HG03095 (cell line): Measurements from ENCODE around the gene MTR.

Source experiments
- ATAC-seq: cut with Tn5 transposase; IDR thresholded peaks from one replicate; pipeline ENCODE4 v1.9.1; 2021; ENCODE audit warnings: moderate library complexity; ENCODE audit not compliant: unreplicated experiment

MTR gene

DNA sequence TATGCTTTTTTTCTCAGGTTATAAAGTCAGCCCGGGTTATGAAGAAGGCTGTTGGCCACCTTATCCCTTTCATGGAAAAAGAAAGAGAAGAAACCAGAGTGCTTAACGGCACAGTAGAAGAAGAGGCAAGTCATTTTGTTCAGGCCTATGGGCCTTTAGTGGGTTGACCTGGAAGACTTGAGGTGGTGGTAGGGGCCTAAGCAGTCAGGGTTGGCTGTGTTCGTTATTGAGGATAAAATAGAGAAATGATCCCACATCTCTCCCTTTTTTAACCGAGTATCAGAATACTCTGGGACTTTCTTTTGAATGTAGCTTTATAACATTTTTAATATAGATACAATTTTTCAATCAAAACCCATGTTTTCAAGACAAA lies 67.1 kb downstream of the MTR start:
- ATAC-seq = no peak

DNA sequence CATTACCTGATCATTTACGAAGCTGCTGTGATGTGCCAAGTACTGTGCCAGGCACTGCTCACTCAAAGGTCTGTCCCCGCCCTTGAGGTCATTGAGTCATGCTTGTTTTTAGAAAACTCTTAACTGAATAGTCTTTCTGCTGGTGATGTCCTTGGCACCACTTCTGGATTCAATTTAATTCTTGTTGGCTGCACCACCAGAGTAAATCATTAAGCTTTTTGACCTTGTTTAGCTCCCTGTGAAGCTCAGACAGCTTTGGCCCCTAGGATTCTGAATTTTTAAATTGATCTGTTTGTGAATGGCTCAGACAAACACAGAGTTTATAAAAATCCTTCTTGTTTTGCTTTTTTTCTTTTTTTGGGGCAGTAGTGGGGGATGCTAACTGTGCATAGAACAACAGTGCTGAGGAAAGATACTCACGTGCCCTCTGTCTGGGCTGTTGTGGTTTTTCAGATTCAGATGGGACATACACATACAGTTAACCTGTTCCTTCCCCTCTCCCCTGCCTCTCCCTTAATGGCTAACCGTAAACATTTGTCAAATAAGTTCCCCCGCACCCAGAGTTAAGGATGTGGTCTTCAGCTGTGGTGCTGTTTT lies 67.6 kb downstream of the MTR start:
- no peak for ATAC-seq

DNA sequence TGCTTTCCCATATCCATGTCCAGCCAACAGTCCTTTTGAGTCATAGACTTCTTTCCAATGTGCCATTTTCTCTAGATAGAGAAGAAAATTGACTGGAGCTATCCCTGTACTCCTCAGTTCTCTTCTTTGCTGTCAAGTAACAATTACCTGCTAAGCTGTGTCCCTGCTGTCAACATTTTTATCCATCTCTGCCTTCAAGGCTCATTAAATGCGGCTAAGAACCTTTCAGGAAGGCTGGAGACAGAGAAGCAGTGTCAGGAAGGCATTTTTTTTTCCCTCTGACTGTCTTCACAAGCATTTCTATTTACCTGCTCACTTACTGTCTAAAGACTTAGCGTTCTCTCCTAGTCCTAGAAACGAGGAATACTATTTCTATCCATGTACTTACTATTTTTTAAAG lies 69.1 kb downstream of the MTR start:
- no peak for ATAC-seq

DNA sequence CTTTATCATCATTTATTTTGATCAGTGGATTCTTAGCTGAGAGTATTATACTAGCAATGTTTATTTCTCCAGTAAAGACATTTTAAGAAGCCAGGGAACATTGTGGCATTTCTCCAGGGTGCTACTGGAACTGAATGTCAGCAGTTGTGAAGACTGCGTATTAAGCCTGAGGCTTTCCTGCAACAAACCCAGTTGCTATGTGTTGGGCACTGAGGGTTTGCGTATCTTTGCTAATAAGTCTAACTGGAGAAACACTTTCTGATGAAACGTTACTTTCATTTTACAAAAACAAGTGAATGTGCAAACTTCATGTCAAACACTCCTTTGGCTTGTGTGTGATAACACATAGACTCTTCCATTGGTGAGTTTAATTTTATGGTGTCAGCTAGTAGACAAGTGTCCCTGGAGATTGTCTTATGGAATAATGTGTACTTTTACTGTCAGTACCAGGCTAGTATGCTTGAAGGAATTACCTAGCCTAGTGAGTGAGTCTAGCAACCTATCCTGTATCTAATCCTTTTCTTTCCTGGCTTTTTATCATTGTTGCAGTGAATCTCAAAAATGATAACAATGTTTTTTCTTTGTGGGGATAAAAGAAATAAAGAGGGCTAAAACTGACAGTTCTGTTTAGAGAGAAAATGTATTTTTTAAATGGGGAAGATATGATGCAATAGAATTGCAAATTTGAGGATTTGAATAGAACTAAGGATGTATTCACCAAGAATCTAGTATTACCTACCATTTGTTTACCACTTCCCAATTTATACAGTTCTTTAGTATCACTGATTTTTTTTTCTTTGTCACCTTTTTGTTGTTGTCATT lies 70.1 kb downstream of the MTR start:
- no peak for ATAC-seq

DNA sequence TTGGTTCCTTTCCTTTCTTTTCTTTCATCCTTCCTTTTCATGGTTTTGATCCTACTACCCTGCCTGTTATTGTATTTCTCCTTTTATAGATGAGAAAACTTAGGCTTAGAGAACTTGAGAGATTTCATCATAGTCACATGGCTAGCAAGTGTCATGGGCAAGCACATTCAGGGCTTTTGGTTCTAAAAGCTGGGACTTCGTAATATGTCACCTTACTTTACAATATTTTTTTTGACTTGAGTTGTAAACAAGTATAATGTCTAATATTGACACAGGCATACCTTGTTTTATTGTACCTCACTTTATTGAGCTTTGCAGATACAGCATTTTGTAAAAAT lies 70.7 kb downstream of the MTR start:
- ATAC-seq = no peak

DNA sequence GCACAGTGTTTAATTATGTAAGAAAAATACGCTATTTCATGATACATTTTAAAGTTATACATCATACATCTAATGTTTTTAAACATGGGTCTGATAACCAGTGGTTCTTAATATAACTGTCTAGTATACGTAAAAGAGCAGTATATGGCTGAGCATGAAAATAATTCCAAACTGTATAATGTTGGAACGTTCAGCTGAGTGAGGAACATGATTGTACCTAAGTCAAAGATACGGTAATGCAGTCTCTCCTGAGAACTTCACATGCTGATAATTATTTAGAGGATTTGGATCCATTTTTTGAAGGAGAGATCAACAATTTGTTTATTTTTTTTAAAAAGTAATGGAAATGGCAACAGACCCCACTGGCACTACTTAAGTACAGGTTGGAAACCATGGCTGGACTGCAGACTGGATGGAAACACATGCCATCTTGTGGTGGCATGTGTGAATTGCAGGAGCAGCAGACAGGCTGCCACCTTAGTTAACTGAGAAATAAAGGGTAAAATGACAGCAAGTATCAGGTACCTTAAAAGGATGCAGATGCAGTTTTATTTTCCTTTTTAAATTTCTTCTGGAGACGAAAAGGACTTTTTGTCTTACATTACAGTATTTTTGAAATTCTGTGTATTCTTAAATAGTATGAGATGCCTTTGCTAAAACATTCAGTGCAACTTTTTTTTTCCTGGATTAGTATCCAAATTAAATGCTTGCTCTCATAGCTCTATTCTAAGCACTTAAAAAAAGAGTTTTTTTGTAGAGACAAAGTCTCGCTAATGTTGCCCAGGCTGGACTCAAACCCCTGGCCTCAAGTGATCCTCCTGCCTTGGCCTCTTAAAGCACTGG lies 73.8 kb downstream of the MTR start:
- peak; percentile 67 for ATAC-seq

DNA sequence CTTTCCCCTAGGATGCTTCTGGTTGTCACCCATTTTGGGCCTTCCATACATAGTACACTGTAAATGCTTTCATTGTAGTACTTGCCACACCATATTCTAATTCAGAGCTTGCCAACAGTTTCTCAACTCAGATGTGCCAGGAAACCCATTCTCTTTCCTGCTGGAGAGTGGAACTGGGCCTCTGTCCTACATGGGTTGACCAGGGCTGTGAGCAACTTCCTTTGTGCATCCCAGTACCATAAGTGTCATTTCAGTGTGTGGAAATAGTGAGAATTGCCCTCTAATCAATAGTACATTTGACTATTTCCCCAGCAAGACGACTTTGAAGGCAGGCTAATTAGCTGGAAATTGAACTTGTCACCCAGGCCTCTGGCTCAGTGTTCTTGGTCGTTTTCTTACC lies 74.8 kb downstream of the MTR start:
- no peak for ATAC-seq

DNA sequence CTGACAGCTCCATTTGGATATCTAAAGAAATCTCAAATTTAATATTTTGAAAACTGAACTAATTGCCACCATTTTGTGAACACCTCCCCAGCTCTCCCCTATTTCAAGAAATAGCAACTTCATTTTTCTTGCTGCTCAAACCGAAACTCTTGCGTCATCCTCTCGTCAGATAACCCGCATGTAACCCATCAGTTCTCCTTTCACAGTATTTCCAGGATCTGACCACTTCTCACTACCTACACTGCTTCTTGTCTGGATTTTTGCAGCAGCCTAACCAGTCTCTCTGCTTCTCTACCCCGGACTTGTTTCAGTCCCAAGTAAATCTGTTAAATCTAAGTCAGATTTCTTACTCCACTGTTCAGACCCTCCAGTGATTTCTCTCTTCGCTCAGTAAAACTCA lies 75.6 kb downstream of the MTR start:
- no peak for ATAC-seq

DNA sequence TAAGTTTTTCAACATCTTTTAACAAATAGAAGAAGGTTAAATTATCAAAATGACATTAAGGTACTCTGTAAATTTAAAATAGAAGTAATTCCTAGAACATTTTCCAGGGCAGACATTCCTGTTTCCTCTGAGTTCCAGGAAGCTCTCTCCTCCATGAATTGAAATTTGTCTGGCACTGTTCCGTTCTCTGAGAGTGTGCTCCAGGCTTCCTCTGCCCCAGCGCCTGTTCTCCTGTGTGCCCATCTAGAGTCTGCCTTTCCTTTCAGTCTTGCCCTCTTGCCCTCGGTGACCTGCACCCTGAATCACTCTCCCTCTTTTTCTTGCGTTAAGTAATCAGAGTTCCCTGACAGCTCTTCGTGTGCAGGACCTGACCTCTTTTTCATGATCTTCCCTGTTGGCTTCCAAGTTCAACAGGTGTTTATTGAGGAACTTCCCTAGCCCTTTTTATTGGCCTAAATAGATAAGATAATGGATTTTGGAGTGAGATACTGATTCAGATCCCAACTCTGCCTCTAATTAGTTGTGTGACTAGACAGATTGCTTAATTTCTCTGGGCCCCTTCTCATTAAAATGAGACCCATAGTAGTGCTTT lies 77.1 kb downstream of the MTR start:
- ATAC-seq = no peak

DNA sequence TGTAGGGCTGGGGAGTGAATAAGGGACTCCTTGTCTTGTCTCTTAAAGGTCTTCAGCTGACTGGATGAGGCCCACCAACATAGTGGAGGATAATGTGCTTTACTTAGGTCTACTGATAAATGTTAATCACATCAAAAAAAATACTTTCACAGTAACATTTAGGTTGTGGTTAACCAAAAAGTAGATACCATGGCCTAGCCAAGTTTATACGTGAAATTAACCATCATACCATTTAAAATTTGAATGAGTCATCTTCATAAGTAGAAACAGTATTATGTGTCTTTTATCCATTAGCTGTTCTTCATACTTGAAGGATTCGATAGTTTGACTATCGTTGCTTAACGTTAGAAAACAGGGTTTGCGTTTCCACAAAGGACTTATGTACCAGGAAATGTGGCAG lies 80.9 kb downstream of the MTR start:
- no peak for ATAC-seq

DNA sequence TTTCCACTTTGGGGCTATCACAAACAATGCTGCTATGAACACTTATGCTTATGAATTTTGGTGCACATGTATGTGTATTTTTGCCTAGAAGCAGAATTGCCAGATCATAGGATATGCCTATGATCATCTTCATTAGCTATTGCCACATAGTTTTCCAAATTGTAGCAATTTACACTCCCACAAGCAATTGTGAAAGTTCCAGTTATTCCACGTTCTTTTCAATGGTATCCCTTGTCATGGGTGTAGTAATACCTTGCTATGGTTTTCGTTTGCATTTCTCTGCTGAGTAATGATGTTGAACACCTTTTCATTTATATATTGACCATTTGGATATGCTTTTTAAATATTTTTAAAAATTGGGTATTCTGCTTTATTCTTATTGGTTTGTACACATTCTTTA lies 82.6 kb downstream of the MTR start:
- no peak for ATAC-seq

DNA sequence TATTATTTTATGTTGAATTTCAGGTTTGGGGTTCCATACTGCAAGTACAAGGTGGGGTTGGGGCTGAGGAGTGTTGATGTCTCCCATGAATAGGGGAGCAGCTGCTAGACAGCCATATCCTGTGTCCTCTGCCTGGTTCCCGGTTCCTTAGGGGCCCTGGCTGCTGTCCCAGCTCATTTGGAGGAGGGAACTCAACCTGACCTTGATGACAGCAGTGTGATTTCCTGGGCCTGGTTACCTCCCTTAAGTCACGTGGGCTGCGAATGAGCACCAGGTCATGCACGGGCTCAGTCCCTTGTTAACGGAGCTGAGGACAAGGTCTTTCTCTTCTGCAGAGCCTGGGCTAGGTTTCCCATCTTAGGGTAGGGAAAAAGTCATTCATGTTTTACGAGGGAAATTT lies 85.1 kb downstream of the MTR start:
- no peak for ATAC-seq

DNA sequence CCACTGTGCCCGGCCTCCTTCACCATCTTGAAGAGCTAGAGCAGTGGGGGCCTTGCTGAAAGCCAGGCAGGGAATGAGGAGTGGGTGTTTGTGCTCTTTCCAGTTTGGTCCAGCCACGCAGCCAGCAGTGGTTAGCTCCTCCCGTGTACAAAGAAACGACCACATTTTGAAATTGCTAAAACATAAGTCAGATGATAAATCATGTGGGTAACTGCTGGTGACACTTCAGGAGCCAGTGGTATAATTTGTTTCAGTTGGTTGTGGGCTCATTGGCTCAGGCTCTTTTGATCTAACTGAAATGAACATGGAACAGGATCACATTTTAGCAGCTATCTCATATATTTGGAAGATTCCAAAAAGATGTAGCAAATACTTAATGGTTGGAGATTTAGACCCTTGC lies 87.6 kb downstream of the MTR start:
- ATAC-seq = no peak

DNA sequence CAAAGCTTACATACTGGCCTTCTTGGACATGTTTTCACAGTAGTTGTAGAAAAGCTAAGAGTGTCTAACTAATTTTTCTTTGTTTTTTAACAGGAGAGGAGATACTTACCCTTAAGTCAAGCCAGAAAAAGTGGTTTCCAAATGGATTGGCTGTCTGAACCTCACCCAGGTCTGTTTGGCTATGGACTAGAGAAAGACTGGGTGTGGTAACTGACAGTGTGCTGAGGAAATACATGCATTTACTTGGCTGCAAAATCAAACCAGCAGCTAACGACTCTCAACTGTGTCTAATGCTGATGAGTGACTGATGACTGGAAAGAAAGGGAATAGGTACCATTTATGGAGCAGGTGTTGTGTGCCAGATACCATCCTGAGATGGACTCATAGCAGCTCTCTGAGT lies 91.1 kb downstream of the MTR start:
- ATAC-seq = no peak

DNA sequence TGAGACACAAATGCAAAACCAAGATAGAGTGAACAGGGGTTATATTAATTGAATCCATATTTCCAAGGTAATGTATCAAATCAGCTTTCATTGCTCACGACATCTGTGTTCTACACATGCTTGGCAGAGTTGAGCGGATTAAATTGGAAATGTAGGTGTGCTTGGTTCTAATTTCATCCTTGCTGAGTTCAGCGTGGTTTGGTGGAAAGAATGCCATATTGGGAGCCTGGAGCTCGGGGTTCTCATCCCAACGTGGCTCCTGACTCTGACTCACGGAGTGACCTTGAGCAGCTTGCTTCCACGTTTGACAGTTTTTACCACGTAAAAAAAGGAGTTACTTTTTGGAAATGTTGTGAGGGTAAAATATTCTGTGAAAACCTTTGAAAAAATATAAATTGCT lies 92.0 kb downstream of the MTR start:
- ATAC-seq = no peak

DNA sequence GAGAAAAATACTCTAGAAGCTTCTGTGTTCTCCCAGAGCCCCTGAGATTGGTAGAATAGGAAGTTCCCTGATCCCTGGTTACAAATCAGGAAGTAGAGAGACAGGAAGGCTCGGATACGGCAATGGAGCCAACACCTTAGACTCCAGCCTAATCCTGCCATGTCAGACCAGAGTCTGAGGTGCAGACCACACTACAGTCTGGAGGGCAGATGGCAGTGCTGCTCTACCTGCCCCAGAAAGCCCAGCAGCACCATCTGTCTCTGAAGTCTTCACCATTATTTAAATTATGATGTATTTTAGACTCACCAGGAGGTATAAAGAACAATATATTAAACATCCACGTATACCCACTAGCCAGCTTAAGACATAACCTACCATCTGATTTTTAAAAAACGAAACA lies 93.0 kb downstream of the MTR start:
- no peak for ATAC-seq

DNA sequence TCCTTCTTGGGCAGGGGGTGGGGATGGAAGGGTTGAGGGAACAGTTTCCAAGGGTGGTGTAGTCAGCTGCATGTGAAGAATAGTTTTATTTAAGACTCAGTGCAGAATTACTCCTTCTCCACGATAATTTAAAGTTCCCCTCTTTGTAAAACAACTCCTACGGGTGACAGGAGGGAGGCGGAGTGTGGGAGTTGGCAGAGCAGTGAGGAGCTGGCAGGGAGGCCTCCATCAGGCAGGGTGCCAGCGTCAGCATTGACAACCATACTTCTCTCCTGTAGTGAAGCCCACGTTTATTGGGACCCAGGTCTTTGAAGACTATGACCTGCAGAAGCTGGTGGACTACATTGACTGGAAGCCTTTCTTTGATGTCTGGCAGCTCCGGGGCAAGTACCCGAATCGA lies 93.8 kb downstream of the MTR start:
- ATAC-seq = no peak

DNA sequence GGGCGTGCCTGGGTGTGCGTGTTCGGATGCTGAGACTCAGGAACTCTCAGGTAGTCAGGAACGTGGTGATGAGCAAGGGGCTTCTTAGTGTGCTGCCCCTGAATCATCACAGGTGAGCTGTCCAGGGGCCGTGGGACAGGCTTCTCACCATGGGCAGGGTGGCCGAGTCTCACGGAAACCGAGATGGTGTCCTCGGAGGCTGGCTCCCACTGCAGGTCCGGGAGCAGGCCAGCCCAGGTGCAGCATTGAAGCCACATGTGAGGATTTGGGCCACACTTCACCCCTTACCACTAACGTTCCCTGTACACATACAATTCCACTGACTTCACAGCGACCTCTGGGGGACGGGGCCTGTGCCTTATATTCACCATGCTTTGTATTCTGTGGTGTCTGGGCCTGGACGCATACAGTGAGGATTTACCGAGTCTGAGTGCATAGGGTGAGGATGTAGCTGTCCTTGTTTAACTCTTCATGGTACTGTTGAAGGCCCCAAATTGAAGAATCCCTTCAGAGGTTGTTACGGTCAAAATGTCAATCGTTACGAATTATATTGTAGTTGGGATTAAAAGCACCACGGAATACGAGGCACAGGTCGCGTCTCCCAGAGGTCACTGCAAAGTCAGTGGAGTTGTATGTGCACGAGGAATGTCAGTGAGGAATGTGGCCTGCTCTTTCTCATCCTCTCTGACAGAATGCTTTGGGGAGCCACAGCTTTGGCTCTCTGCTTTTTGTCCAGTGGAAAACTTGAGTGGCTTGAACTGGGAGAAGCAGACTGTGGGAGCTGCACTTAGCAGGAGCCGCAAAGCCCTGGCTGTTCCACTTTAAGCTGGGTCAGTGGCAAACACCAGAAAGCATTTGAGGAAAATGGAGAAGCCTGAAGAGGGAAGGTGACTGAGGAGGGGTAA lies 95.3 kb downstream of the MTR start:
- no peak for ATAC-seq

DNA sequence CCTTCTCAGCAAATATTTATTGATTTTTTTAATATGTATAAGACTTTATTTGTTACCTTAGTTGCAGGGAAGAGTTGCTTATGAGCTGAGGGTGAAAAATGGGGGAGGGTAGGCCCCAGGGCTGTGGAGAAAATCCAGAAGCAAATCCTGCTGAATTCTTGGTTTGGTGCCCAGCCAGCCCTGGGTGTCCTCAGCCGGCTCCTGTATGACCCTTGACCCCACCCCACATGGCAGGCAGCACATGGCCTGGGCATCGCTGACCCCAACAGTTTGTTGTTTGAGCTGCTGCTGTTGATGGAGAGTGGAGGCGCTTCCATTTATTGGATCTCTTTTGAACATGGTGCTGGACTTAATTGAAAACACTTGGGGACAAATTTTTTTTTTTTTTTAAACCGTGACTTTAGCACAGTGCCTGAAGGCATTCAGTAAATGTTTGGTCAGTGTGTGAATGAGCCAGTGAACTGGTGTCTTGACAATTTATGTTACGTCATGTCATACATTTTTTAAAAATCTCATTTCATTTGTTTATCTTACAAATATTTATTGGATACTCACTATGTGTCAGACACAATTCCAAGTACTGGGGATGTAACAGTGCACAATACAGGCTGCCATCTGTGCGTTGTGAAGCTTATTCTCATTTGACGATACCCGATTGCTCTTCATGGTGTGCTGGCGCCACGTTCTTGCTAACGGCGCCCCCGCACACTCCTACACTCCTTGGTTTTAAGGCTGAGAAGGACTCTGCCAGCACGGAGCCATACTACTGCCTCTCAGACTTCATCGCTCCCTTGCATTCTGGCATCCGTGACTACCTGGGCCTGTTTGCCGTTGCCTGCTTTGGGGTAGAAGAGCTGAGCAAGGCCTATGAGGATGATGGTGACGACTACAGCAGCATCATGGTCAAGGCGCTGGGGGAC lies 98.8 kb downstream of the MTR start:
- ATAC-seq = no peak
